Vein endothelial cell (primary cell): Measurements from ENCODE around the gene RFX7. TPM values are rescaled to one million over a fixed set of nuclear protein-coding genes. Genes with fewer than 3 reads are reported as not detected.

Source experiments
- small RNA-seq: library from RNA; depleted of rRNA; stranded (forward); fragments of <200 nt; gene quantifications from one replicate; pipeline ENCODE3, GENCODE V24; 2012
- total RNA-seq: library from RNA; depleted of rRNA; stranded (reverse); fragments of >200 nt; gene quantifications from 2 replicates; pipeline ENCODE4 v1.2.3, GENCODE V29; 2012

The RFX7 gene
- total RNA-seq: 7.8 and 10.8 TPM in 2 replicates

GRCh38 chr15:56243163-56244037, at the start of gene RFX7:
TSS of gene RFX7 (minus strand) at chr15:56243879. CDS start at chr15:56243285, 594 bp downstream.

Small RNA genes within 50 kb of the gene (small RNA-seq; reads per million reads assigned to genes)
- gene CD24P2: not detected
- gene RNU6-1287P: not detected

Other genes with a start within 250 kb of the RFX7 start
- 1.3 and 2.6 TPM in 2 replicates for gene TEX9, start 121.5 kb upstream of the RFX7 start, total RNA-seq
- 0.48 and 0.65 TPM in 2 replicates for gene MNS1, start 221.3 kb upstream of the RFX7 start, total RNA-seq